ENCODE measurements around the gene DDX5.
A peak's percentile ranks its signal among the peaks of the same experiment; 100 is the strongest.

GRCh38 chr17:64498308-64499203 lies 7.5 kb downstream of the DDX5 start:
- TF ChIP-seq EP300 (IDR thresholded peaks at IDR 0.05) (no peak), ZNF302 (CRISPR knock-in tag; IDR thresholded peaks at IDR 0.05) (no peak), CTCF (IDR thresholded peaks at IDR 0.05) (no peak), HDAC2 (IDR thresholded peaks at IDR 0.05) (no peak), RFX5 (IDR thresholded peaks at IDR 0.05) (no peak), FOSB (CRISPR knock-in tag; IDR thresholded peaks at IDR 0.05) (peak; percentile 95), PBX3 (IDR thresholded peaks at IDR 0.05) (no peak), CHD4 (IDR thresholded peaks at IDR 0.05; ENCODE audit: borderline replicate concordance) (no peak)

Measured in A549 (cell line).